ENCODE measurements around the gene PTAFR.

The PTAFR gene

GRCh38 chr1:28135371-28136168, 40.9 kb downstream of the PTAFR start:
- H3K9ac ChIP-seq (ENCODE audit: low read length): no peak overlapping the region
- H3K4me1 ChIP-seq (ENCODE audit: insufficient read depth, low read length, severe bottlenecking): peaks cover 39% of the 10 kb centered on the region
- H3K27me3 ChIP-seq (ENCODE audit: insufficient read depth, low read length): no peaks in the 10 kb centered on the region
- TF ChIP-seq EZH2 (IDR thresholded peaks at IDR 0.05; ENCODE audit: borderline replicate concordance, low read length): no peak
- TF ChIP-seq, protein P1, sequence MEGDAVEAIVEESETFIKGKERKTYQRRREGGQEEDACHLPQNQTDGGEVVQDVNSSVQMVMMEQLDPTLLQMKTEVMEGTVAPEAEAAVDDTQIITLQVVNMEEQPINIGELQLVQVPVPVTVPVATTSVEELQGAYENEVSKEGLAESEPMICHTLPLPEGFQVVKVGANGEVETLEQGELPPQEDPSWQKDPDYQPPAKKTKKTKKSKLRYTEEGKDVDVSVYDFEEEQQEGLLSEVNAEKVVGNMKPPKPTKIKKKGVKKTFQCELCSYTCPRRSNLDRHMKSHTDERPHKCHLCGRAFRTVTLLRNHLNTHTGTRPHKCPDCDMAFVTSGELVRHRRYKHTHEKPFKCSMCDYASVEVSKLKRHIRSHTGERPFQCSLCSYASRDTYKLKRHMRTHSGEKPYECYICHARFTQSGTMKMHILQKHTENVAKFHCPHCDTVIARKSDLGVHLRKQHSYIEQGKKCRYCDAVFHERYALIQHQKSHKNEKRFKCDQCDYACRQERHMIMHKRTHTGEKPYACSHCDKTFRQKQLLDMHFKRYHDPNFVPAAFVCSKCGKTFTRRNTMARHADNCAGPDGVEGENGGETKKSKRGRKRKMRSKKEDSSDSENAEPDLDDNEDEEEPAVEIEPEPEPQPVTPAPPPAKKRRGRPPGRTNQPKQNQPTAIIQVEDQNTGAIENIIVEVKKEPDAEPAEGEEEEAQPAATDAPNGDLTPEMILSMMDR (IDR thresholded peaks at IDR 0.05; ENCODE audit: low read length): no peak
- H3K9me2 ChIP-seq (ENCODE audit: low read depth, low read length): no peaks in the 10 kb centered on the region
- no peaks in the 10 kb centered on the region for H4K20me1 ChIP-seq (ENCODE audit: insufficient read depth, low read length)
- H3K79me2 ChIP-seq (ENCODE audit: insufficient read depth, low read length): no peaks in the 10 kb centered on the region
- no peak overlapping the region for H2AFZ ChIP-seq (ENCODE audit: low read length)
- no peaks in the 10 kb centered on the region for H3F3A ChIP-seq (ENCODE audit: insufficient read depth, low read length)
- H3K36me3 ChIP-seq (ENCODE audit: insufficient read depth, low read length): peaks cover 5% of the 10 kb centered on the region; the same call in 1 of the 2 replicates
- H3K4me3 ChIP-seq (ENCODE audit: low read depth, low read length, poor library complexity, severe bottlenecking): no peak overlapping the region
- peak overlapping the region; percentile 21; the same call in 1 of the 2 replicates for H3K4me2 ChIP-seq (ENCODE audit: low read length)
- peaks cover 6% of the 10 kb centered on the region; the same call in 1 of the 2 replicates for H3K9me3 ChIP-seq (ENCODE audit: low read length)
- H3K27ac ChIP-seq (ENCODE audit: low read depth, low read length, poor library complexity, severe bottlenecking): peak overlapping the region; percentile 46

- no peak overlapping the region for H3K4me2 ChIP-seq (ENCODE audit: low read length)
- peaks cover 6% of the 10 kb centered on the region; the same call in 1 of the 2 replicates for H3K9me3 ChIP-seq (ENCODE audit: low read length)
- no peaks in the 10 kb centered on the region for H3F3A ChIP-seq (ENCODE audit: insufficient read depth, low read length)
- no peak overlapping the region for H3K4me3 ChIP-seq (ENCODE audit: low read depth, low read length, poor library complexity, severe bottlenecking)
- no peaks in the 10 kb centered on the region for H3K9me2 ChIP-seq (ENCODE audit: low read depth, low read length)
- no peak for TF ChIP-seq EZH2 (IDR thresholded peaks at IDR 0.05; ENCODE audit: borderline replicate concordance, low read length)
- TF ChIP-seq, protein P1 (IDR thresholded peaks at IDR 0.05; ENCODE audit: low read length): no peak
- H4K20me1 ChIP-seq (ENCODE audit: insufficient read depth, low read length): no peaks in the 10 kb centered on the region
- no peaks in the 10 kb centered on the region for H3K27me3 ChIP-seq (ENCODE audit: insufficient read depth, low read length)
- H3K4me1 ChIP-seq (ENCODE audit: insufficient read depth, low read length, severe bottlenecking): peaks cover 39% of the 10 kb centered on the region
- H3K36me3 ChIP-seq (ENCODE audit: insufficient read depth, low read length): peaks cover 5% of the 10 kb centered on the region; the same call in 1 of the 2 replicates
- no peak overlapping the region for H2AFZ ChIP-seq (ENCODE audit: low read length)
- peak overlapping the region; percentile 46 for H3K27ac ChIP-seq (ENCODE audit: low read depth, low read length, poor library complexity, severe bottlenecking)
- H3K79me2 ChIP-seq (ENCODE audit: insufficient read depth, low read length): no peaks in the 10 kb centered on the region
- no peak overlapping the region for H3K9ac ChIP-seq (ENCODE audit: low read length)
These were observed 41.8 kb downstream of the PTAFR start for GRCh38 chr1:28134651-28135207.

- no peak for TF ChIP-seq EZH2 (IDR thresholded peaks at IDR 0.05; ENCODE audit: borderline replicate concordance, low read length)
- TF ChIP-seq, protein P1 (IDR thresholded peaks at IDR 0.05; ENCODE audit: low read length): no peak
- Histone ChIP-seq H3K27me3 (ENCODE audit: insufficient read depth, low read length) (no peaks in the 10 kb centered on the region), H3K79me2 (ENCODE audit: insufficient read depth, low read length) (no peaks in the 10 kb centered on the region), H3F3A (ENCODE audit: insufficient read depth, low read length) (no peaks in the 10 kb centered on the region), H3K27ac (ENCODE audit: low read depth, low read length, poor library complexity, severe bottlenecking) (peak overlapping the region; percentile 8), H3K36me3 (ENCODE audit: insufficient read depth, low read length) (peaks cover 5% of the 10 kb centered on the region; the same call in 1 of the 2 replicates), H3K9me2 (ENCODE audit: low read depth, low read length) (no peaks in the 10 kb centered on the region), H3K9me3 (ENCODE audit: low read length) (peaks cover 6% of the 10 kb centered on the region; the same call in 1 of the 2 replicates), H3K4me3 (ENCODE audit: low read depth, low read length, poor library complexity, severe bottlenecking) (no peak overlapping the region), H3K4me2 (ENCODE audit: low read length) (no peak overlapping the region; the same call in 1 of the 2 replicates), H3K4me1 (ENCODE audit: insufficient read depth, low read length, severe bottlenecking) (peaks cover 49% of the 10 kb centered on the region), H2AFZ (ENCODE audit: low read length) (no peak overlapping the region), H3K9ac (ENCODE audit: low read length) (no peak overlapping the region), H4K20me1 (ENCODE audit: insufficient read depth, low read length) (no peaks in the 10 kb centered on the region)
These were observed 44.0 kb downstream of the PTAFR start for GRCh38 chr1:28132171-28133167.
